ENCODE data around the gene C12orf54.
"Not testable (repeated sequence)": the region's sequence is repeated elsewhere in the genome, so short reads cannot be mapped to it uniquely, and the experiment has no call there.

The C12orf54 gene

GRCh38 chr12:48482198-48482597, at the start of gene C12orf54:
C12orf54 (plus strand) TSS chr12:48482498; CDS start chr12:48483297, 799 bp downstream.
- peaks cover 14% of the 10 kb centered on the region for H3K9me3 Mint-ChIP-seq
- no peaks in the 10 kb centered on the region for H3K4me1 Mint-ChIP-seq
- no peak within 1 kb of the TSS for H3K4me3 Mint-ChIP-seq
- DNase-seq, result no peak
- no peaks in the 10 kb centered on the region for H3K36me3 Mint-ChIP-seq (ENCODE audit: low read depth)
- no peak for TF ChIP-seq CTCF (IDR thresholded peaks at IDR 0.05)
- H3K27me3 Mint-ChIP-seq (ENCODE audit: low read depth, poor library complexity), result peaks cover 26% of the 10 kb centered on the region
- H3K27ac Mint-ChIP-seq, result no peak within 1 kb of the TSS

DNA sequence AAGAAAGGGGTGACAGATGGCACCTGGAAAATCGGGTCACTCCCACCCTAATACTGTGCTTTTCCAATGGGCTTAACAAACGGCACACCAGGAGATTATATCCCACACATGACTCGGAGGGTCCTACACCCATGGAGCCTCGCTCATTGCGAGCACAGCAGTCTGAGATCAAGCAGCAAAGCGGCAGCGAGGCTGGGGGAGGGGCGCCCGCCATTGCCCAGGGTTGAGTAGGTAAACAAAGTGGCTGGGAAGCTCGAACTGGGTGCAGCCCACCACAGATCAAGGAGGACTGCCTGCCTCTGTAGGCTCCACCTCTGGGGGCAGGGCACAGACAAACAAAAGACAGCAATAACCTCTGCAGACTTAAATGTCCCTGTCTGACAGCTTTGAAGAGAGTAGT, 48.3 kb upstream of the C12orf54 start:
- not testable (repeated sequence) for H3K4me1 Mint-ChIP-seq; DNase-seq; H3K4me3 Mint-ChIP-seq; H3K36me3 Mint-ChIP-seq (ENCODE audit: low read depth); H3K27ac Mint-ChIP-seq
- H3K27me3 Mint-ChIP-seq (ENCODE audit: low read depth, poor library complexity), result peaks cover 22% of the 10 kb centered on the region
- peaks cover 76% of the 10 kb centered on the region for H3K9me3 Mint-ChIP-seq

DNA sequence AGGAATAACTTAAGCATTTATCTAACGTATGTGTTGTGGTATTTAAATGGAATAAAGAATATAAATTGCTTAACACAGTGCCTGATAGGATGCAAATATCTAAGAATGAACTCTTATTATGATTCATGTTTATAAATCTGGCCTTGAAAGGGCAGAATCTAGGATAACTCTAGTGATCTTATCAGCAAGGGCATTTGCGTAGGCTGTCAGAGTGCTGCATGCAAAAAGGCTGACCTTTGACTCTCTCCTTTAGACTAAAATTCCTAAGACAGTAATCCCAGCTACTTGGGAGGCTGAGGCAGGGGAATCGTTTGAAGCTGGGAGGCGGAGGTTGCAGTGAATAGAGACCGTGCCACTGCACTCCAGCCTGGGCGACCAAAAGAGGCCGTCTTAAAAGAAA, 41.2 kb upstream of the C12orf54 start:
- Mint-ChIP-seq H3K4me1 (no peaks in the 10 kb centered on the region), H3K36me3 (ENCODE audit: low read depth) (no peaks in the 10 kb centered on the region), H3K9me3 (peaks cover 25% of the 10 kb centered on the region), H3K27me3 (ENCODE audit: low read depth, poor library complexity) (peaks cover 36% of the 10 kb centered on the region), H3K27ac (no peak overlapping the region), H3K4me3 (no peak overlapping the region)
- no peak for TF ChIP-seq CTCF (IDR thresholded peaks at IDR 0.05)
- no peak for DNase-seq

DNA sequence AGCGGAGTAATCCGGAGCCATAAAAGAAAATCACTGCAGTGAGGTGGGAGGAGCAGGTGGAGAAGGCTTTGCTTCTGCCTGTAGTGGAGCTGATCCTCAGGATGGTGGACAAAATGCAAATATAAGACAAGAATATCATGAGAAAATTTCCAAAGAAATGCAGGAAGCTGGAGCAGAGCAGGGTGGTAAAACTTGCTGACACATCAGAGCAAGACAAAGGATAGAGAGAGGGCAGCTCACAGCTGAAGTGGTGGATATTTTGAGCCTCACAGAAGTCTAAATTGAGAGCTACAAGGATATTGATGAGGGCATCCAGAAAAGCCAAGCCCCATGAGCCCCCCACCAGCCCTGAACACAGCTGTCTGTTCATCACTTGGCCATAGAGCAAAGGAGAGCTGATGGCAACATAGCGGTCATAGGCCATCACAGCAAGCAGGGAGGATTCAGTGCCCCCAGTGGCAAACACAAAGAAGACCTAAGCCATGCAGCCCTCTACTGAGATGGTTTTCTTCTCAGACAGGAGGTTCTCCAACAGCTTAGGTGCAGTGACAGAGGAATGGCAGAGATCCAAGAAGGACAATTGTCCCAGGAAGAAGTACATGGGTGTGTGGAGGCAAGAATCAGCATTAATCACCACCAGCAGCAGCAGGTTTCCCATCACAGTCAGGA, 40.0 kb upstream of the C12orf54 start:
- no peak for DNase-seq
- no peak for TF ChIP-seq CTCF (IDR thresholded peaks at IDR 0.05)
- no peaks in the 10 kb centered on the region for H3K36me3 Mint-ChIP-seq (ENCODE audit: low read depth)
- peaks cover 13% of the 10 kb centered on the region for H3K9me3 Mint-ChIP-seq
- no peak overlapping the region for H3K4me3 Mint-ChIP-seq
- H3K4me1 Mint-ChIP-seq, result no peaks in the 10 kb centered on the region
- H3K27ac Mint-ChIP-seq, result no peak overlapping the region
- H3K27me3 Mint-ChIP-seq (ENCODE audit: low read depth, poor library complexity), result peaks cover 35% of the 10 kb centered on the region

DNA sequence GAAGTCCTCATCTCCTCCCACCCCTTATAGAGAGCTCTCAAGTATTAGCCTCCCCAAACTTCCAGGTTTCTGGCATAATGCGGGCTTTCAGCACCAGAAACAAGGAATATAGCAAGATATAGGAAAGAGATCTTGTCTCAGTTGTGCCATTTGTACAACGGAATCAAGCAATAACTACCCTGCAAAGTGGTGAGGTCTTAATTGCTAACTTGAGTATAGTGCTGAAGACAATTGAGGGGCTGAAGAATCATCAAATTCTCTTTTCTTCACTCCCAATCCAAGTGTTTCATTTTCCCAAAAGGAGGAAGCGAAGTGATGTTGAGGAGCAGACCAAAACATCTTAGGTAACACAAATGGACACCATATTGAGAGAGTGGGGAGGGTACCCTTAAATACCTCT, 36.8 kb upstream of the C12orf54 start:
- Mint-ChIP-seq H3K4me3 (no peak overlapping the region), H3K27ac (peak overlapping the region; percentile 20), H3K4me1 (no peaks in the 10 kb centered on the region), H3K27me3 (ENCODE audit: low read depth, poor library complexity) (peaks cover 36% of the 10 kb centered on the region), H3K9me3 (peaks cover 12% of the 10 kb centered on the region), H3K36me3 (ENCODE audit: low read depth) (no peaks in the 10 kb centered on the region)
- TF ChIP-seq CTCF (IDR thresholded peaks at IDR 0.05), result no peak
- no peak for DNase-seq

DNA sequence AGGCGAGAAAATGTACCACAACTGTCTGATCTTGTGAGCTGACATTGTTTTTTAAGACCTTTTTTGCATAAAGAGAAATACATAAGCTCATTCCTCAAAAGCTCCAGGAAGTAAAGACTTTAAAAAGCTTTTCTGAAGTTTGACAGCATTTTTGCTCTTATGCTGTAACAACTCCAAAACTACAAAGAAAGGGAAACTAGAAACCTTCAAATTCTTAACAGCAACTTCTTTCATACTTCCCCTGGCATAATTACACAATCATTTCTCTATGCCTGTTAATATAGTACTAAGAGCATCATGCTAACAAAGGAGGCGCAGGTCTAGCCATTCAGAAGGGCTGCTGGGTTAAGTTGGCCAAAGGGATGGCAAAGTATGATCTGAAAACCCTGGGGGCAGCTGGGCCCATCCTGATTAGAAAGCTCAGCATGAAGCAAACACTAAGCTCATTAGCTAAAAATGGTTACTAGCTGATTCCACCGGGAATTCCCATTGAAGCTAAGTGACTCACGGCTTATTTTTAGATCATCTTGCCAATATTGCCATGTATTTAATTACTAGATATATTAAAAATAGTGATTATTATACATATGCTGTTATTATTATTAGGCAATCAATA, 36.0 kb upstream of the C12orf54 start:
- no peak overlapping the region for H3K4me3 Mint-ChIP-seq

More for the DNA sequence above, 36.0 kb upstream of the C12orf54 start:
- DNase-seq, result no peak
- H3K36me3 Mint-ChIP-seq (ENCODE audit: low read depth), result no peaks in the 10 kb centered on the region
- H3K27me3 Mint-ChIP-seq (ENCODE audit: low read depth, poor library complexity), result peaks cover 35% of the 10 kb centered on the region
- H3K9me3 Mint-ChIP-seq, result peaks cover 12% of the 10 kb centered on the region
- no peak overlapping the region for H3K27ac Mint-ChIP-seq
- no peak for TF ChIP-seq CTCF (IDR thresholded peaks at IDR 0.05)
- H3K4me1 Mint-ChIP-seq, result no peaks in the 10 kb centered on the region
